Testis (tissue), 3 donors: Measurements from ENCODE around the gene ZNF236. TPM values are rescaled to one million over a fixed set of nuclear protein-coding genes. Genes with fewer than 3 reads are reported as not detected.

Experiments used
- DNase-seq: peaks from one replicate; pipeline ENCODE4 v3.0.0-alpha.2; 2019
- H3K27ac ChIP-seq, 2 donors: fragments of 200-600 bp; sonication (generic); one replicate each; pipeline ENCODE4 v1.5.1; 2019
- H3K27me3 ChIP-seq: fragments of 200-600 bp; sonication (generic); one replicate; pipeline ENCODE4 v1.5.1; 2019
- H3K36me3 ChIP-seq: fragments of 200-600 bp; sonication (generic); one replicate; pipeline ENCODE4 v1.5.1; 2017; ENCODE audit warnings: low read depth; ENCODE audit errors: missing control alignments
- H3K4me1 ChIP-seq: fragments of 200-600 bp; sonication (generic); one replicate; pipeline ENCODE4 v1.5.1; 2019
- H3K4me3 ChIP-seq, 2 donors: fragments of 200-600 bp; sonication (generic); one replicate each; pipeline ENCODE4 v1.5.1; 2017 to 2019
- H3K9me3 ChIP-seq: fragments of 200-600 bp; sonication (generic); one replicate; pipeline ENCODE4 v1.5.1; 2017
- CTCF ChIP-seq, 3 experiments: fragments of 450-650 bp in 2 of 3; fragments of 200-600 bp in 1 of 3; sonication (generic) in 1 of 3; IDR thresholded peaks; one replicate each; pipeline ENCODE4 v1.5.1; 2016 to 2019; ENCODE audit warnings: antibody characterized with exemption in 3 of 3, mild to moderate bottlenecking in 2 of 3, moderate library complexity in 1 of 3
- POLR2A ChIP-seq: fragments of 450-650 bp; IDR thresholded peaks from one replicate; pipeline ENCODE4 v1.6.1; 2017; ENCODE audit warnings: antibody characterized with exemption, mild to moderate bottlenecking, moderate library complexity
- WGBS, 2 donors: methylation state at CpG; one replicate each; pipeline ENCODE4 v1.1.5; 2018; 5-methylcytosine and 5-hydroxymethylcytosine counted together
- intact Hi-C: fragments of 100-400 bp; cut with DNase I; formaldehyde crosslinking; loops from one replicate; pipeline ENCODE4 v1.15.1; 2023; ENCODE audit warnings: low total_unique reads
- polyA plus RNA-seq: library from polyadenylated mRNA; stranded (reverse); fragments of 350-450 nt; fragmentation: Illumina TruSeq; extraction: RNeasy Lipid Tissue Mini Kit (QIAGEN cat#74804); gene quantifications from one replicate; pipeline ENCODE4 v1.2.3, GENCODE V29; 2014; ENCODE audit warnings: low read depth, low replicate concordance; ENCODE audit not compliant: insufficient read depth
- total RNA-seq, 2 donors: library from RNA; depleted of rRNA; stranded (reverse); fragments of >200 nt; gene quantifications; one replicate each; pipeline ENCODE4 v1.2.3, GENCODE V29; 2016

The ZNF236 gene
- total and polyA plus RNA-seq, 3 donors from 2014 or later, result 19.5 to 58.2 (median 53.9) TPM

GRCh38 chr18:76948345-76948744, 126.0 kb downstream of the ZNF236 start:
- Histone ChIP-seq H3K4me1 (peaks cover 3% of the 10 kb centered on the region), H3K27me3 (no peaks in the 10 kb centered on the region), H3K9me3 (no peaks in the 10 kb centered on the region), H3K4me3 (no peak overlapping the region), H3K36me3 (no peaks in the 10 kb centered on the region), H3K27ac (no peak overlapping the region)
- 91 to 95% methylated on average over 8 of the region's 8 CpGs for WGBS, 2 donors
- no peak for DNase-seq
- intact Hi-C loops, result no loop called here
- no peak for TF ChIP-seq CTCF (IDR thresholded peaks at IDR 0.05)
- TF ChIP-seq POLR2A, result no peak

- Histone ChIP-seq H3K27me3 (no peaks in the 10 kb centered on the region), H3K27ac (no peak overlapping the region), H3K4me1 (peaks cover 9% of the 10 kb centered on the region), H3K9me3 (no peaks in the 10 kb centered on the region), H3K36me3 (no peaks in the 10 kb centered on the region), H3K4me3 (no peak overlapping the region)
- 88 to 94% methylated on average over 12 of the region's 12 CpGs for WGBS, 2 donors
- no peak for DNase-seq
- intact Hi-C loops, result no loop called here
- TF ChIP-seq POLR2A (no peak), CTCF (IDR thresholded peaks at IDR 0.05) (no peak)
These were observed 129.3 kb downstream of the ZNF236 start for GRCh38 chr18:76951456-76952247.

- TF ChIP-seq CTCF (IDR thresholded peaks at IDR 0.05), result no peak
- TF ChIP-seq POLR2A, result no peak
- WGBS, 2 donors, result 81 to 82% methylated on average over 4 of the region's 4 CpGs
- no peak for DNase-seq
- Histone ChIP-seq H3K27me3 (no peaks in the 10 kb centered on the region), H3K4me3 (no peak overlapping the region), H3K9me3 (no peaks in the 10 kb centered on the region), H3K4me1 (peaks cover 9% of the 10 kb centered on the region), H3K27ac (no peak overlapping the region), H3K36me3 (no peaks in the 10 kb centered on the region)
- intact Hi-C loops, result no loop called here
These were observed 130.4 kb downstream of the ZNF236 start for GRCh38 chr18:76952747-76953146.

- Histone ChIP-seq H3K4me3 (no peak overlapping the region), H3K4me1 (peaks cover 9% of the 10 kb centered on the region), H3K36me3 (no peaks in the 10 kb centered on the region), H3K9me3 (no peaks in the 10 kb centered on the region), H3K27me3 (no peaks in the 10 kb centered on the region), H3K27ac (peak overlapping the region in 1 of 2 donors; percentile 15)
- intact Hi-C loops, result no loop called here
- TF ChIP-seq CTCF (IDR thresholded peaks at IDR 0.05) (no peak), POLR2A (no peak)
- no peak for DNase-seq
- WGBS, 2 donors, result 48 to 52% methylated on average over 6 of the region's 6 CpGs
These were observed 130.8 kb downstream of the ZNF236 start for GRCh38 chr18:76953156-76953555.
